ENCODE results near the gene CYB5B.

Gene CYB5B

GRCh38 chr16:69465881-69466280 is 41.5 kb downstream of the CYB5B start:
- no peak overlapping the region for H3K4me3 ChIP-seq (ENCODE audit: low read depth, low read length)
- no peak for TF ChIP-seq CTCF (IDR thresholded peaks at IDR 0.05; ENCODE audit: insufficient read depth, low read depth, low read length, missing control alignments)
- no peak for DNase-seq (ENCODE audit: low read depth)

GRCh38 chr16:69466547-69466946 is 42.1 kb downstream of the CYB5B start:
- no peak overlapping the region for H3K4me3 ChIP-seq (ENCODE audit: low read depth, low read length)
- TF ChIP-seq CTCF (IDR thresholded peaks at IDR 0.05; ENCODE audit: insufficient read depth, low read depth, low read length, missing control alignments): no peak
- DNase-seq (ENCODE audit: low read depth): no peak

- no peak for TF ChIP-seq CTCF (IDR thresholded peaks at IDR 0.05; ENCODE audit: insufficient read depth, low read depth, low read length, missing control alignments)
- DNase-seq (ENCODE audit: low read depth): peak; percentile 32
- no peak overlapping the region for H3K4me3 ChIP-seq (ENCODE audit: low read depth, low read length)
Observed at GRCh38 chr16:69467080-69467479, 42.7 kb downstream of the CYB5B start.

GRCh38 chr16:69467531-69468204 is 43.2 kb downstream of the CYB5B start:
- TF ChIP-seq CTCF (IDR thresholded peaks at IDR 0.05; ENCODE audit: insufficient read depth, low read depth, low read length, missing control alignments): no peak
- no peak for DNase-seq (ENCODE audit: low read depth)
- H3K4me3 ChIP-seq (ENCODE audit: low read depth, low read length): no peak overlapping the region

- H3K4me3 ChIP-seq (ENCODE audit: low read depth, low read length): no peak overlapping the region
- no peak for TF ChIP-seq CTCF (IDR thresholded peaks at IDR 0.05; ENCODE audit: insufficient read depth, low read depth, low read length, missing control alignments)
- DNase-seq (ENCODE audit: low read depth): peak; percentile 88
Observed at GRCh38 chr16:69469807-69470561, 45.6 kb downstream of the CYB5B start.

GRCh38 chr16:69471121-69471520 is 46.7 kb downstream of the CYB5B start:
- DNase-seq (ENCODE audit: low read depth): peak; percentile 16
- no peak for TF ChIP-seq CTCF (IDR thresholded peaks at IDR 0.05; ENCODE audit: insufficient read depth, low read depth, low read length, missing control alignments)
- no peak overlapping the region for H3K4me3 ChIP-seq (ENCODE audit: low read depth, low read length)
